ENCODE measurements around the gene LGALSL.

The LGALSL gene

DNA sequence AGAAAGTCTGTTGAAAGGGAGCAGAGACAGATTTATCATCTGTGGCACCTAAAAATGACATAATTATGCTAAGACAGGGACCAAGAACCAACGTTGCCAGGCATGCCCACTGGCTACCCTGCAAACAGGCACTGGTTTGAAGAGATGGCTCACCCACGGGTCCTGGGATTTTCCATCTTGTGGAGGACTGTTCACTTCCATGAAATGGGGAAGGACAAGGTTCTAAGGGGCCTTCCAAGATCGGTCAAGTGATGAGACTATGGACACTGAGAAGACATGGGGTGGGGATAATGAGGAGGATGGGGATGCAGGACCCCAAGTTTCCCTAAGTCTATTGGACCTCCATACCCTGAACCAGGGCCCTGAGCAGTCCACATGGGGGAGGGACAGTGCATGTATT, 18.9 kb downstream of the LGALSL start:
- H3K27ac ChIP-seq: no peak overlapping the region
- TF ChIP-seq ZFX (IDR thresholded peaks at IDR 0.05) (no peak), CTCF (conservative IDR thresholded peaks at IDR 0.05) (no peak)

- no peak overlapping the region for H3K27ac ChIP-seq
- TF ChIP-seq ZFX (IDR thresholded peaks at IDR 0.05): no peak
- no peak for TF ChIP-seq CTCF (conservative IDR thresholded peaks at IDR 0.05)
These were observed 20.2 kb downstream of the LGALSL start for GRCh38 chr2:64474121-64474571.

DNA sequence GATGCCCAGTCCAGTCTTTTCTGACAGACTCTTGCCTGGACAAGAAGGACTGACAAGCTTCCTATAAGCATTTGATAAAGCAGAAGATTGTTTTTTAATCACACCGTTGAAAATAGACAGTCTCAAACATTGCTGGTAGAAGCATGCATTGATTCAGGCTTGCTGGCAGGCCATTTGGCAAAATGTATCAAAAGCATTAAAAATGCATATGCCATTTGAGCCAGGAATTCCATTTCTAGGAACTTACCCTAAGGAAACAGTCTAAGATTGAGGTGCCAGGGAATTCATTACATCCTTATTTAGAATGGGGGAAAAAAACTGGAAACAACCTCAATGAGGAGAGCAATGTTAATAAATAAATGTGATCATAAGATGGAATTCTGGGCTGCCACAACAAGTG, 20.7 kb downstream of the LGALSL start:
- no peak overlapping the region for H3K27ac ChIP-seq
- no peak for TF ChIP-seq CTCF (conservative IDR thresholded peaks at IDR 0.05)
- TF ChIP-seq ZFX (IDR thresholded peaks at IDR 0.05): no peak

DNA sequence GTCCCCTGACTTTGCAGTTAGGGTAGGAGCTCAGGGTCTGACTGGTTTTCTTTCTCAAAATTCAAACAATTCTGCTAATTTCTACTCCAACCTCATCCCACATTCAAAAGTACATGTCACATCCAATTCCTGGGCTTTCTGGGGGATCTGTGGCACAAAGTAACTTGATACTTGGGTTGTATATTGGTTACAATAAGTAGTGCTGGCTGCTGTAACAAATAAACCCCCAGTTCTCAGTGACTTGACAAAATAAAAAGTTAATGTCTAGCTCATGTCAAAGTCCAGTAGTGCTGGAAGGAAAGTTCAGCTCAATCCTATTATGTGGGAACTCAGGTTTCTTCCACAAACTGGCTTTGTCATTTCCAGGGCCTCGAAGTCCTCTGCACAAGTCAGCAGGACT, 23.1 kb downstream of the LGALSL start:
- TF ChIP-seq ZFX (IDR thresholded peaks at IDR 0.05) (no peak), CTCF (conservative IDR thresholded peaks at IDR 0.05) (no peak)

DNA sequence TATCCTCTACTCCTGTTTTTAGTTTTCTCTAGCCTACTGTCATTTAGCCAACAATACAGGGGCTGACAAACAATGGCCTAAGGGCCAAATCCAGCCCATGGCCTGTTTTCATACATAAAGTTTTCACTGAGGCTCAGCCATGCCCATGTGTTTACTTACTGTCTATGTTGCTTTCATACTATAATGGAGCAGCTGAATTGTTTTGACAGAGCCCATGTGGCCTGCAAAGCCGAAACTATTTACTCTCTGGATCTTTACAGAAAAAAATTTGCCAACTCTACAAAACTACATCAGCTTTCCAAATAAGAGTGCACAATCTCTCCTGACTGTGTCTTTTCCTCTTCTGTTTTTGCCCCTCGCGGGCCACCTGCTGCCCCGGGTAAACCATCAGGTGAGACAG, 24.0 kb downstream of the LGALSL start:
- H3K27ac ChIP-seq: no peak overlapping the region
- TF ChIP-seq ZFX (IDR thresholded peaks at IDR 0.05) (no peak), CTCF (conservative IDR thresholded peaks at IDR 0.05) (no peak)

More for the DNA sequence above, 23.1 kb downstream of the LGALSL start:
- no peak overlapping the region for H3K27ac ChIP-seq

- H3K27ac ChIP-seq: no peak overlapping the region
- TF ChIP-seq ZFX (IDR thresholded peaks at IDR 0.05) (no peak), CTCF (conservative IDR thresholded peaks at IDR 0.05) (no peak)
These were observed 24.7 kb downstream of the LGALSL start for GRCh38 chr2:64478502-64479230.

- no peak overlapping the region for H3K27ac ChIP-seq
- TF ChIP-seq CTCF (conservative IDR thresholded peaks at IDR 0.05) (no peak), ZFX (IDR thresholded peaks at IDR 0.05) (no peak)
These were observed 25.5 kb downstream of the LGALSL start for GRCh38 chr2:64479259-64480117.

Measured in C4-2B (cell line).